NCI-H748 (cell line): ENCODE results near the gene HS1BP3.
A peak's percentile ranks its signal among the peaks of the same experiment; 100 is the strongest.

Source experiments
- DNase-seq: peaks from one replicate; lab custom pipeline; 2025; ENCODE audit not compliant: unreplicated experiment; lab: John Stamatoyannopoulos, UW

Gene HS1BP3

DNA sequence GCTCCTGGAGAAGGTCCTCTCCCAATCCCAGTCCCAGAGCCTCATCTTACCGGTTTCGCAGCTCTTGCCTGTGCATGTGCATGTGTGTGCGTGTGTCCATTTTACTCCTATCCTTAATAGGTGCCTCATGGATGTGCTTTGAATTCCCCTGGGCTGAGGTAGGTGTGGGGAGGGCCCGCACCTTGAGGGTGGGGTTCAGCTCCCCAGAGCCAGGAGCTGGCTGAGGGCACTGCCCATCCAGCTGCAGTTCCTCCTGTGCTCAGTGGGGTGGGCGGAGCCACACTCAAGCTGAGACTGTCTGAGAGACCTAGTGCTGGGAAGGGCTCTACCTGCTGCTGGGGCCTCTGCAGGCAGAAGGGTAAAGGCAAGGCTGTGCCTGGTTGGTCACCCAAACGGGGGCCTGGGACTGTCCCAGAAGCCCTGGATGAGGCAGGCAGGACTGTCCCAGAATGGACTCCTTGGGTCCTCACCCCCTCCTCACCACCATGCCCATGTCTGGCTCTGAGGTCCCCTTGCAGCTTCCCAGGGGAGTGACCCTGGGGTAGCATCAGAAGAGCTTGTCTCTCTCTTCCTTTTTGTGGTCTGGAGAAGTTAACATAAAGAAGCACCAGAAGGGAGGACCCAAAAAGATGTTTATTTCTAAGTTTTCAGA lies 24.9 kb upstream of the HS1BP3 start:
- no peak for DNase-seq

DNA sequence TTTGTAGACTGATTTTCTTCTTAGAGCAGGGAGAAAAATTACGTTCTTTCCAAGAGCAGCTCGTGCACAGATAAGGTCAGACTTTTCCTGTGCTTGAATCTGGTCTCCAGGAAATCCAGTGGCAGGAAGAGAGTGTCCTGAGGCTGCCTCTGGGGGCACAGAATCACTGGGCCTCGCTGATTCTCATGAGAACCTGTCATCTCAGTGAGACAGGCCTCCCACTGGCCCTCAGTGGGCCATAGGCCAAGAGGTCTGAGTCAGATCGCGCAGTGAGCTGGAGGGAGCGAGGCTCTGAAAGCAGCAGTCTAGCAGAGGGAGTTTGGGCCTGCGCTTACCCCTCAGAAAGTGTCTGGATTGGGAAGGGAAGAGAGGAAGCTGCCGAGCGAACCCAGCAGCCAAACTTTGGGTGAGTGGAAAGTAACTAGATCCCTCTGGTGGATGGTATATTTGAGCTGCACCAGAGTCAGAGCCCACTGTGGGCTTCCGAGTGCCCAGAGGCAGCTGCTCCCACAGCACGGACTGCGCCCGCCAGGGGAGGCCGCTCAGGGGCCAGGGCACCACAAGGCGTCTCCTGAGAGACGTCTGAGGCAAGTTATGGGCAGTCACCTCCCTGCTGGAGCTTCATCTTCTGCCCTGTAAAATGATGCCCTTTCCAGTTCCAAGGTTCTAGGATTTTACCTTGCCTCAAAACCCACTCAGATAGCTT lies 24.2 kb upstream of the HS1BP3 start:
- no peak for DNase-seq

DNA sequence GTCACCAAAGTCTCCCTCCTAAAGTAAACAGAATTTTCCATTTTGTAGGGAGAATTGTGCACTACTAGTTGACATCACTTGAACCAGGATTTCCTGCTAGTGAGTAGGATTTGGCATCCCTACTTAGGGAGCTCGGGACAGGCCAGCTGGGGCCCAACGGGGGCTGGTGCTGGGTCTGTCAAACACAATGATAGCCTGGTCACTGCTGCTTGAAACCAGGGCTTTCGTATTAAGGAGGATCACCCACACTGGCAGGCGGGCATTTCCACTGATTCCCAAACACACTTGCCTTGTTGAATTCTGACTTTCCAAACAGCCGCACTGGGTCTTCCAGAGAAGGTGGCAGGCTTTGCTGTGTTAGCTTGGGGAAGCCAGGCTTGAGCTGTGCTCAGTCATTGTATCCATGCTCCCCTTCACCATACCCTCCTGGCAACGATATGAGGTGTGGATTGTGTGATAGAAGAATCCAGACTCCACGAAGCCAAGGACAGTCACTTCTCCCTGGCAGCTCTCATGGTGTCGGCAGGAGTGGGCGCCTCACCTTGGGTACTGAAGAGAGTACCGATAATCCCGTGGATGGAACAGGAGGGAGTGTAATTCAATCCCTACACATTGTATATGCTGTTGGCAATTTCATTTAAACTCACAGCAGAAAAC lies 23.5 kb upstream of the HS1BP3 start:
- DNase-seq: no peak

DNA sequence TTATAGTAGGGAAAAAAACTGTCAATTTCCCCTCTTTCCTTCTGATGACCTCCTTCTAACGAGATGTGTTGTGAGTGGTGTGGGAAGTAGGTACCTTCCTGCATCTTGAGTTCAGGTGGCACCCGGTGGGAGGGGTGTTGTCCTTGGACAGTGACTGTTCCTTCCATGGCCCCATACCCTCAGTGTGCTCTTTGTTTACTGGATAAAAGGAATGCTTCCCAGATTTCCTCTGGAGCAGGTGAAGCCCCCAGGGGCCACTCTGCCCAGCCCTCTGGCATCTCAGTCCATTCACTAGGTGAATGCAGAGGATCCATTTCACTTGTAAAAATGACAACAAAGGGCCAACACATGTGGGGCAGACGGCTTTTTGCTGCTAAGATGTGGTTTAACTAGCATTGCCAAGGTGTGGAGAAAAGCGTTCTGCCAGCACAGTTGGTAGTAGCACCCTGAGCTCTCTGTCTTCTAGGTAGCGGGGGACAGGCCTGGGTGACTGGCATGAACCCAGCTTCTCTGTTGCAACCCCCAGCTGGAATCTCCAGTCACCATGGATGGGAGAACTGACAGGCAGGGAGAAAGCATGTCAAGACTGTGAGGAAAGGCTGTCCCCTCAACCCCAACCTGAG lies 22.9 kb upstream of the HS1BP3 start:
- no peak for DNase-seq

DNA sequence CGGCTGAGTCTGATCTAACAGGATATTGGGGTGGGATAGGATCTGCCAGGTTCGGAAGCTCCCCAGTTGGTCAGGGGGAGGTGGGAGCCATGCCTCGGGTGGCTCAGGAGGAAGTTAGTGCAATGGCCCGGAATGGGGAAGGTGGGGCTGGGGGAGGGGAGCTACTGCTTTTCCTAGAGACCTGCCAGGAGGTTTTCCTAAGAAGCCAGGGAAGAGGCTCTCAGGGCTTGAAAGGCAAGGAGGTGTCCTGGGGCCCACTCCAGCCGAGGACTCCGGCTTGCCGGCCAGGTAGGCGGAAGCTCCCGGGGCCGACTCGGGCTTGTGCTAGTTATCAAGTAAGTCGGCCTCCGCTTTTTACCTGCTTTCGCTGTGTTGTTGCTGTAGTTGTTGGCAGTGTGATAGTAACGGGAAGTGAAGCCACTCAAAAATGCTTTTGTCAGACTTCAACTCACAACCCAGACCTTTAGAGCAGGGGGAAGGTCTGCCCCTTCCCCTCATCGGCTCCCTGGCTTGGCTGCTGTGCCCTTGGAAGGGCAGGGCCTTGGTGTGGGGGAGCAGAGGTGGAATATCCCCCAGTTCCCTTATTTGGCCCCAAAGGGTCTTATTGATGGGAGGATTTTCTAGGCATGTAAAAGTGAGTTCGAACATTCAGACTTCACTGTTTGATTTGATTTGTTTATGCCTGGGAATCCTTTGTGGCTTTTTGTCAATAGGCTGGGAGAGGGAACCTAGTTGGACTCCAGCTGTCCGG lies 21.5 kb upstream of the HS1BP3 start:
- no peak for DNase-seq

DNA sequence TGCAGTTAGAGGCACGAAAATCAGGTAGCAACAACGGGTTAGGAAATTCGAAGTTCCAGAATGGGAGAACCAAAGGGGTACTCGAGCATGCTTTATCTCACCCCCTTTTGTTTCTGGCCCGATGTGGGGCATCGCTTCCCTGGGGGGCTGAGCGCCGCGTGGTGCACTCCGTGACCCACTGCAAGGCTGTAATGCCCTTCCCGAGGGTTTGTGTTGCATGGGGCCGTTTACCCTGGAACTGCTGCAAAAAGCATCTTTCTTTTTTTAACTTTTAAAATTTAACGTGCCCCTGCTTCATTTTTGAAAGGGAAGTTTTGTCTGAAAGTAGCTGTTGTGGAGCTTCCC lies 20.8 kb upstream of the HS1BP3 start:
- no peak for DNase-seq

DNA sequence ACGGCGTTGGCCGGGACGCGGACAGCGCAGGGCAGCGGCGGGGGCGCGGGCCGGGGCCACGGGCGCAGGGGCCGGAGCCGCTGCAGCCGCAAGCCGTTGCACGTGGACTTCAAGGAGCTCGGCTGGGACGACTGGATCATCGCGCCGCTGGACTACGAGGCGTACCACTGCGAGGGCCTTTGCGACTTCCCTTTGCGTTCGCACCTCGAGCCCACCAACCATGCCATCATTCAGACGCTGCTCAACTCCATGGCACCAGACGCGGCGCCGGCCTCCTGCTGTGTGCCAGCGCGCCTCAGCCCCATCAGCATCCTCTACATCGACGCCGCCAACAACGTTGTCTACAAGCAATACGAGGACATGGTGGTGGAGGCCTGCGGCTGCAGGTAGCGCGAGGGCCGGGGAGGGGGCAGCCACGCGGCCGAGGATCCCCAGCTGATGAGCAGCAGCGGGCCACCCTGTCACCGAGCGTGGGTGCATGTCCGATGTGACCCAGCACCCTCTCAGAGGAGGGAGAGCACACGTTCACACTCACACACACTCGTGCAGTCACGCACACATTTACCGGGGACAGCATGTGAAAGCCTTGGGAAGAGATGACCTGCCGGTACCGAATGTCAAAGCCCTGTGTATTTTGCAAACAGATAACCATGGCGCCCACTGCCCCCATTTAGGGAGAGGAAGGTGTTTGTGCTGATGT lies 20.3 kb upstream of the HS1BP3 start:
- DNase-seq: no peak

DNA sequence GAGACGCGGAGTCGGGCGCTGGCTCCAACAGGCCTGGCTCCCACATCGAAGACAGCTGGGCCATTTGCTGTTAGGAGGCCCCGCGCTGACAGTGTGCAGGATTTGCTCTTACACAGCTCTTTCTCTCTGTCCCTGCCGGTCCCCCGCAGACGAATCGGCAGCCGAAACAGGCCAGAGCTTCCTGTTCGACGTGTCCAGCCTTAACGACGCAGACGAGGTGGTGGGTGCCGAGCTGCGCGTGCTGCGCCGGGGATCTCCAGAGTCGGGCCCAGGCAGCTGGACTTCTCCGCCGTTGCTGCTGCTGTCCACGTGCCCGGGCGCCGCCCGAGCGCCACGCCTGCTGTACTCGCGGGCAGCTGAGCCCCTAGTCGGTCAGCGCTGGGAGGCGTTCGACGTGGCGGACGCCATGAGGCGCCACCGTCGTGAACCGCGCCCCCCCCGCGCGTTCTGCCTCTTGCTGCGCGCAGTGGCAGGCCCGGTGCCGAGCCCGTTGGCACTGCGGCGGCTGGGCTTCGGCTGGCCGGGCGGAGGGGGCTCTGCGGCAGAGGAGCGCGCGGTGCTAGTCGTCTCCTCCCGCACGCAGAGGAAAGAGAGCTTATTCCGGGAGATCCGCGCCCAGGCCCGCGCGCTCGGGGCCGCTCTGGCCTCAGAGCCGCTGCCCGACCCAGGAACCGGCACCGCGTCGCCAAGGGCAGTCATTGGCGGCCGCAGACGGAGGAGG lies 19.6 kb upstream of the HS1BP3 start:
- DNase-seq: no peak

DNA sequence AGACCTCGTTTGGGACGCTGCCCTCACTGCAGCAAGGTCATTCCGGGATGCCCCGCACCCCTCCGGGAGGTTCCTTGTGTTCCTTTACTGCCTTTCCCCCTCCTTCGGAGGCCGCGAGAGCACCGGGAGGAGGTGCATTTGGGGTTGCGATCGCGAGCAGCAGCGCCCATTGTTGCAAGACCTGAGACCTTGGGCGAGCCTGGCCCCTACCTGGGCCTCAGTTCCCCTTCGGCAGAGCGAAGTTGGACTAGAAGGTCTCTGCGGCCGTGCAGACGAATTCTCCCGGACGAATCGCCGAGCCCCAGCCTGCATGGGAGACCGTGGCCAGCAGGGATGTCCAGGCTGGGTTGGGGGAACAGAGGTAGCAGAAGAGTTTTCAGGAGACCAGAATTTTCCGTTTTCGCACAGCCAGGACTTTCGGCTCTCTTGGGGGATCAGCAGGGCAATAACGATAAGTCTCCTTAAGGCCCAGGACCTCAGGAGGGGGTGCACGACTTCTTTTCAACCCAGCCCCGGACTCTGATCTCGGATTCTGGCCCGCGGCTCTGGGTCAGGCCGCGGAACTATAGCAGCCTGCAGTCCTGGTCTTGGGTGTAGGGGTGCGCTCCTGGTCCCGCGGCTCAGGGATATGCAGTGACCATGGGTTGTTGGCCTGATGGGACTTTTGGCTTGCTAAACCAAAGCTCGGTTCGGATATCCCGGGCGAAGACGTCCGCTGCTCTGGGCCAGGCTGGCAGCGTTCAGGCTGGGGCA lies 18.8 kb upstream of the HS1BP3 start:
- no peak for DNase-seq

DNA sequence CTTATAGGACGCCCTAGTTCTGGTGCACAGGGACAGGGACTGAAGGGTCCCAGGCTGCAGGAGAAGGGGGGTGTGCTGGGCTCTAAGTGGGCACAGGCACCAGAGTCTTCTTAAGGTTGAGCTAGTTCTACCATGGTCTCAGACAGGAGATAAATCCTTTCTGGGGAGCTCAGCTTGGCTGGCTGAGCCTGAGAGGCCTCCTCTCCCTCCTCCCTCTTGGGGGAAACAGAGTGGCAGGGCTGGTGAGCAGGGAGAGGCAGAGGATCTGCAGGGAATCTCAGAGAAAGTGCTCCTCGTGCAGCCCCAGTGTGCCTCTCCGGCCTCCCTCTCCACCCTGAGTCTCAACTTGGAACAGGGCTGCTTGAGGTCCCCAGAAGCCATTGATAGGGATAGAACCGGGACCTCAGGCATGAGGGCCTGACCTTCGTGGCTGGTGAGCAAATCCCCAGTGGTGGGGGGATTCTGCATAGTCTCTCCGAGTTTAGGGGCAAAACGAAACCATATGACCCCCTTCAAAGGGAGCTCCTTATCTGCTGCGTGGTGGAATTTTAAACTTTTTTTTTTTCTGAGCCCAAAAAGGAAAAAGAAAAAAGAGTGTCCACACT lies 18.1 kb upstream of the HS1BP3 start:
- DNase-seq: no peak

DNA sequence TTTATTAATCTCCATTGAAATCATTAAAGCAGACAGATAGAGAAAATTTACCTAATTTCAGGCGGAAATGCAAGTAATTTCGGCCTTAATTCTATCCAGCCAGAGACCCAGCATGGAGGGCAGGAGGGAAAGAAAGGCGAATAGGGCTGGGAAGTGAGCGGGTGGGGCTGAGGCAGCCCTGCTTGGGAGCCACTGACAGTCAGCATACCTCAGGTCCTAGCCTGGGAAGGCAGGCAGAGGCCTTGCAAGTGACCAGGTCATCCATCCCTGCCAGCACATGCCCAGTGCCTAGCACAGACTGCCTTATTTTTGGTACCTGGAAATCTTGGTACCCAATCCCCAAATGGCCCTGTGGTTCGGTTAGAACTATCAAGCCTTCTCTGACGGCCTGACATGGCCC lies 17.6 kb upstream of the HS1BP3 start:
- DNase-seq: no peak

DNA sequence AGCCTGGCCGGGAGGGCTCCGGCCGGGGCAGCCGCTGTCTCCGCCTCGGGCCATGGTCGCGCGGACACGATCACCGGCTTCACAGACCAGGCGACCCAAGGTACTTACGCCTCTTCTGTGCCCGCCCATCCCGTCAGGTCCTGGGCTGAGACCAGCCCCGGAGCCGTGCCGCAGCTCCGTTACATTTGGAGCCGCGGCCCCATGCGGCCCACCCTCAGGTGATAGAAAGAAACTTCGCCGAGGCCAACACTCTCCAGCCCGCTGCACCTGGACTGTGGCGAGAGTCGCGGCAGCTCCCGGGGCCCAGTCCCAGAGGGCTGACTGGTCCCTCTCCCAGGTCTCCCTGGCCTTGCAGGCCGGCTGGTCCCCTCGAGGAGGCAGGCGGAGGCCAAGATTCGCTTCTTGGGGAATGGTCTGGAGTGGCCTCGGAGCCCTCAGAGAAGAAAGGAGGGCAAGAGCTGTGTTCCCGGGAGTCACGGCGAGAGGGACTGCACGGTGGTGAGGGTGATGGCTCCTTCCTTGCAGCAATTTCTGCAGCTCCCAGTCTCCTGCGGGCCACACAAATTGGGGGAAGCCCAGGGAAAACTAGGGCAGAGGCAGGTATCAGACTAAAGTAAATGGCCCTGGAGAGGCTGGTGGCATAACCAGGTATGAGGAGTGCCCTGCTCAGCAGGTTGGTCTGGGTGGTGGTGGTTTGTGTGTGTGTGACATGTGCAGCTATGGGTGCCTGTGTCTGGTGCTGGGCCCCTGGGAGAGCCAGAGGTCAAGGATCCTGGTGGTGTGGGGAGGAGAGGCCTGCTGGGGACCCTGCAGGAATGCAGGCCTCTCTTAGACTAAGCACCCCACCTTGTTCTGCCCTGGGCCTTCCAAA lies 16.9 kb upstream of the HS1BP3 start:
- peak; percentile 25 for DNase-seq

DNA sequence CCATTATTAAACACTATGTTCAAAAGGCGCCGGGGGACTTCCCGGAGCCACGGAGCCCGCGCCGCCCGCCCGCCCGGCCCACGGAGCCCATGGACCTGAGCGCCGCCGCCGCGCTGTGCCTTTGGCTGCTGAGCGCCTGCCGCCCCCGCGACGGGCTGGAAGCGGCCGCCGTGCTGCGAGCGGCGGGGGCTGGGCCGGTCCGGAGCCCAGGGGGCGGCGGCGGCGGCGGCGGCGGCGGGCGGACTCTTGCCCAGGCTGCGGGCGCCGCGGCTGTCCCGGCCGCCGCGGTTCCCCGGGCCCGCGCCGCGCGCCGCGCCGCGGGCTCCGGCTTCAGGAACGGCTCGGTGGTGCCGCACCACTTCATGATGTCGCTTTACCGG lies 16.2 kb upstream of the HS1BP3 start:
- peak; percentile 38 for DNase-seq

DNA sequence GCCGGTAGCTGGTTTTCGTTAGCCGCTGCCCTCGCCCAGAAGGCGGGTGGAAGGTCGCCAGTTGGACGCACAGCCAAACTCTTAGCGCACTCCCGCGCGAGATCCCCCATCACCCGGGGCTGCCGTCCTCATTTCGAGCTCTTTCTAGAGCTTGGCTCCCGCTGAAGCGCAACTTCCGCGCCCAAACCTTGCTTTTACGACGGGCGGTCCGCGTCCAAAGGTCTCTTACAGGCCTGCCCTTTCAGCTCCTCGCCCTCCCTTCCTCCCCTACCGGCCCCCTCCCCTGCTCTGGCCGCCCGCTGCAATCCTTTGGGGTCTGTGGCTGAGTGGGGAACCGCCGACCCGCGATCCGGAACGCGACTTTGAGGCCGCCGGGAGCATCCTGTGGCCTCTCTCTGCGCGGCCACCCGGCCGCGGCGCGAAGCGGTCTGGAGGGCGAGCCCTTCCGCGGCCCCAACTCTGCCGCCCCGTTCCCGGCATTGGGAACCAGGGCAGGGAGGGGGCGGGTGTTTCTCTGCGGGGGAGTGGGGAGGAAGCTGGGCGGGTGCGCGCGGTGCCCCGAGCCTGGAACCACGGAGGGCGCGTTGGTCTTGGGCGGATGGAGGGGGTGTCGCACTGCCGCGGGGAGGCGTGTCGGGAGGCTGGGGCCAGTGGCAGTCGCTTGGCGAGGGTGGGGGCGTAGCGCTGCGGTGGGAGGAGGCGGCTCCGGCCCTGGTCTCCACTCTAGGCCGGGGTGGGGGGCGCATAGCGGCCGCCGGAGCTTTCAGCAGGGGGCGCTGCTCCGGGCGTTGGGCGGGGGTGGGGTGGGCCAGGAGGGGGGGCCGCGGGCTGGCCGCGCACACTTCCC lies 15.6 kb upstream of the HS1BP3 start, which contains the start of gene GDF7:
GDF7 (plus strand) TSS at position 841 of the 847 bp plus-strand sequence. CDS start 96 bp downstream, outside the sequence.
- DNase-seq: peak; percentile 41

DNA sequence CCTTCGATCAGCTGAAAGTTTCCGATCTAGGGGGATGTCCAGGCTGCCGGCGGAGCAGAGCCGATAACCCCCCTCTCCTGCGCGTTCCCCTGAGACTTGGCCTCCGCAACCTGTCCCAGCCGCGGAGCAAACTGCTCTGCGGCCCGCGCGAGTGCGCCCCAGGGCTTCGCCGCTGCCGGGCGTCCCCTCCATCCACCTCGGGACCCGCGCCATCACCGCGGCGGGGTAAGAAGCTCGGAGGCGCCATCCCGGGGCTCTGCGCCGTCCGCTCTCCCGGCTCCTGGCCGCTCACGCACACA lies 15.1 kb upstream of the HS1BP3 start:
- DNase-seq: no peak

DNA sequence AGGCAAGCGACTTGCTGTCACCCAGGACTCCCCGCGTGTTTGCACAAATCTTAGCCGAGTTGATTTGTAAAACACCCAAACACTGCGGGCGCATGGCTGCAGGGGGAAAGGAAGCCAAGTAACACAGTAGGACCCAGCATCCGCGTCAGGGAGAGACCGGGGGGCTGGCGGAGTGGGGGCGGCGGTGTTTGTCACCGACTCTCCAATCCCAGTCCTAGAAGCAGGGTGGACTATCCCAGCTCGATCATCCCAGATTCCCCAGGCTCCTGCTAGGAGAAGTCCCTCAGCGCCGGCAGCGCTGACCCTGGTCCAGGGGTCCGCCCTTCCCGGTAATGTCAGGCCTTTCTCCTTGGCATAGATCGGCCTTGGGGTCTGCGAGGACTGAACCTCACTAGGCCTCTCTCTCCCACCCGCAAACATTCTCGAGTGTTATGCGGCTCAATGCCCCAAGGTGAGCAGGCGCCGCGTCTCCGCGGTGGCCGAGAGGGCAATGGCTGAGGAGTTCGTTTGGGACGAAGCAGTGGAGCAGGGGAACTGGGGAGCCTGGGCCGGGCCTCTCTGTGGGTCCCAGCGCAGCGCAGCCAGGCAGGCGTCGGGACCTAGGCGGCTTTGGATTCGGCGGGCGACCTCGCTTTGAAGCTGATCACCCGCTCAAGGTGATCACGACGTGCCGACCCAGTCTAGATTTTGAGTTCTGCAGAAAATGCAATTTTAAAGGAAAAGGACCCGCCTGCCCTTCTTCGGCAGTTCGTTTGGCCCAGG lies 14.5 kb upstream of the HS1BP3 start:
- peak; percentile 40 for DNase-seq
